Thoracic aorta (tissue), 2 donors: Measurements from ENCODE around the gene FHDC1. TPM values are rescaled to one million over a fixed set of nuclear protein-coding genes. Genes with fewer than 3 reads are reported as not detected.

ENCODE experiments used
- ATAC-seq: fragments of 150-250 bp; one replicate; pipeline ENCODE4 v1.8.0; 2017; ENCODE audit warnings: low read depth; ENCODE audit not compliant: insufficient number of reproducible peaks, low FRiP score
- DNase-seq: peaks from one replicate; pipeline ENCODE4 v3.0.0-alpha.2; 2020; ENCODE audit warnings: low spot score
- H3K27ac ChIP-seq, 2 donors: fragments of 200-600 bp; sonication (generic); 1 replicate in 1 of 2; 2 replicates in 1 of 2; pipeline ENCODE4 v1.5.1; 2016; ENCODE audit warnings: mild to moderate bottlenecking in 2 of 2, moderate library complexity in 2 of 2
- H3K27me3 ChIP-seq: fragments of 200-600 bp; sonication (generic); replicated peaks from 2 replicates; pipeline ENCODE4 v1.6.0; 2016; ENCODE audit warnings: mild to moderate bottlenecking; ENCODE audit not compliant: insufficient read depth
- H3K36me3 ChIP-seq: fragments of 200-600 bp; sonication (generic); one replicate; pipeline ENCODE4 v1.5.1; 2016
- H3K4me1 ChIP-seq, 2 donors: fragments of 200-600 bp; sonication (generic); 1 replicate in 1 of 2; 2 replicates in 1 of 2; pipeline versions ENCODE4 v1.5.1 to v1.6.0; 2016; ENCODE audit warnings: low read depth in 2 of 2, mild to moderate bottlenecking in 1 of 2; ENCODE audit not compliant: control insufficient read depth in 1 of 2
- H3K4me3 ChIP-seq: fragments of 200-600 bp; sonication (generic); 2 replicates; pipeline ENCODE4 v1.5.1; 2016; ENCODE audit warnings: mild to moderate bottlenecking
- H3K9me3 ChIP-seq: fragments of 200-600 bp; sonication (generic); 2 replicates; pipeline ENCODE4 v1.5.1; 2016
- CTCF ChIP-seq: fragments of 200-600 bp; sonication (generic); IDR thresholded peaks from one replicate; pipeline ENCODE4 v1.5.1; 2019; ENCODE audit warnings: antibody characterized with exemption
- total RNA-seq, 2 donors: library from RNA; depleted of rRNA; stranded (reverse); fragments of >200 nt; gene quantifications; one replicate each; pipeline versions ENCODE4 v1.1.0 to v1.2.3, GENCODE V29; 2016

The FHDC1 gene
- total RNA-seq, 2 donors from 2014 or later = 0.27 to 0.35 TPM

- TF ChIP-seq CTCF = no peak
- DNase-seq (no peak), ATAC-seq (no peak)
- Histone ChIP-seq H3K27me3 (no peaks in the 10 kb centered on the region), H3K4me3 (no peak overlapping the region), H3K4me1 (peaks cover 0 to 8% of the 10 kb centered on the region in 2 donors), H3K27ac (no peak overlapping the region), H3K9me3 (no peaks in the 10 kb centered on the region), H3K36me3 (no peaks in the 10 kb centered on the region)
Measured at GRCh38 chr4:152997771-152998487, 61.8 kb downstream of the FHDC1 start.

GRCh38 chr4:152998861-152999260, 62.7 kb downstream of the FHDC1 start:
- no peaks in the 10 kb centered on the region for H3K9me3 ChIP-seq
- no peak overlapping the region for H3K27ac ChIP-seq
- H3K27me3 ChIP-seq = no peaks in the 10 kb centered on the region
- ATAC-seq (no peak), DNase-seq (no peak)
- no peak for TF ChIP-seq CTCF
- H3K4me3 ChIP-seq = no peak overlapping the region
- no peaks in the 10 kb centered on the region for H3K36me3 ChIP-seq
- peaks cover 0 to 8% of the 10 kb centered on the region in 2 donors for H3K4me1 ChIP-seq

GRCh38 chr4:152999346-153000075, 63.4 kb downstream of the FHDC1 start:
- peaks cover 0 to 8% of the 10 kb centered on the region in 2 donors for H3K4me1 ChIP-seq
- TF ChIP-seq CTCF = no peak
- ATAC-seq (no peak), DNase-seq (no peak)
- H3K9me3 ChIP-seq = no peaks in the 10 kb centered on the region
- H3K27ac ChIP-seq = no peak overlapping the region
- H3K27me3 ChIP-seq = no peaks in the 10 kb centered on the region
- H3K4me3 ChIP-seq = no peak overlapping the region
- no peaks in the 10 kb centered on the region for H3K36me3 ChIP-seq

- ATAC-seq (no peak), DNase-seq (no peak)
- H3K27me3 ChIP-seq = no peaks in the 10 kb centered on the region
- no peak for TF ChIP-seq CTCF
- H3K27ac ChIP-seq = no peak overlapping the region
- no peaks in the 10 kb centered on the region for H3K9me3 ChIP-seq
- no peak overlapping the region for H3K4me3 ChIP-seq
- H3K4me1 ChIP-seq = peaks cover 0 to 8% of the 10 kb centered on the region in 2 donors
- H3K36me3 ChIP-seq = no peaks in the 10 kb centered on the region
Measured at GRCh38 chr4:153000076-153000420, 63.9 kb downstream of the FHDC1 start.

- Histone ChIP-seq H3K27ac (no peak overlapping the region), H3K4me1 (peaks cover 0 to 1% of the 10 kb centered on the region in 2 donors), H3K9me3 (no peaks in the 10 kb centered on the region), H3K27me3 (no peaks in the 10 kb centered on the region), H3K36me3 (no peaks in the 10 kb centered on the region), H3K4me3 (no peak overlapping the region)
- DNase-seq = no peak
- no peak for TF ChIP-seq CTCF
- ATAC-seq = no peak
Measured at GRCh38 chr4:153001626-153002025, 65.5 kb downstream of the FHDC1 start.
